Stimulated activated memory B cell treated with anti-CD40 and anti-IgM and Interleukin-4, amounts not matched to agents 10 μg/mL and 1 μg/mL and 100 μg/mL, for 72 hours (primary cell): ENCODE data around the gene ADAMTS2.
A peak's percentile ranks its signal among the peaks of the same experiment; 100 is the strongest.

Source experiments
- ATAC-seq: fragments of 150-1000 bp; cut with Tn5 transposase; 2 replicates; pipeline ENCODE4 v1.10.0; 2021
- H3K27ac Mint-ChIP-seq: one replicate; pipeline ENCODE4 v1.8.0; 2022; ENCODE audit warnings: mild to moderate bottlenecking, mixed read lengths
- H3K27me3 Mint-ChIP-seq: one replicate; pipeline ENCODE4 v1.8.0; 2022; ENCODE audit warnings: mixed read lengths
- H3K36me3 Mint-ChIP-seq: one replicate; pipeline ENCODE4 v1.8.0; 2022; ENCODE audit warnings: mixed read lengths
- H3K4me1 Mint-ChIP-seq: one replicate; pipeline ENCODE4 v1.8.0; 2022; ENCODE audit warnings: mixed read lengths
- H3K4me3 Mint-ChIP-seq: one replicate; pipeline ENCODE4 v1.8.0; 2022; ENCODE audit warnings: mild to moderate bottlenecking, moderate library complexity, mixed read lengths
- H3K9me3 Mint-ChIP-seq: one replicate; pipeline ENCODE4 v1.8.0; 2022; ENCODE audit warnings: mixed read lengths

ADAMTS2 gene

GRCh38 chr5:179127136-179128040 lies 217.9 kb downstream of the ADAMTS2 start:
- H3K9me3 Mint-ChIP-seq = no peaks in the 10 kb centered on the region

GRCh38 chr5:179126506-179126991 lies 218.7 kb downstream of the ADAMTS2 start:
- Mint-ChIP-seq H3K4me1 (no peaks in the 10 kb centered on the region), H3K36me3 (no peaks in the 10 kb centered on the region), H3K9me3 (no peaks in the 10 kb centered on the region), H3K27me3 (peaks cover 19% of the 10 kb centered on the region), H3K27ac (no peak overlapping the region), H3K4me3 (no peak overlapping the region)
- no peak for ATAC-seq

More at GRCh38 chr5:179127136-179128040, 217.9 kb downstream of the ADAMTS2 start:
- no peak for ATAC-seq
- Mint-ChIP-seq H3K4me1 (no peaks in the 10 kb centered on the region), H3K27ac (no peak overlapping the region), H3K36me3 (no peaks in the 10 kb centered on the region), H3K4me3 (no peak overlapping the region), H3K27me3 (peaks cover 19% of the 10 kb centered on the region)

- no peaks in the 10 kb centered on the region for H3K36me3 Mint-ChIP-seq
- peaks cover 19% of the 10 kb centered on the region for H3K27me3 Mint-ChIP-seq
- no peak overlapping the region for H3K4me3 Mint-ChIP-seq
- ATAC-seq = no peak
- H3K4me1 Mint-ChIP-seq = no peaks in the 10 kb centered on the region
- no peak overlapping the region for H3K27ac Mint-ChIP-seq
- no peaks in the 10 kb centered on the region for H3K9me3 Mint-ChIP-seq
Measured at GRCh38 chr5:179125789-179126505, 219.3 kb downstream of the ADAMTS2 start.

GRCh38 chr5:179124853-179125788 lies 220.1 kb downstream of the ADAMTS2 start:
- H3K36me3 Mint-ChIP-seq = no peaks in the 10 kb centered on the region

GRCh38 chr5:179124273-179124852 lies 220.9 kb downstream of the ADAMTS2 start:
- H3K27ac Mint-ChIP-seq = no peak overlapping the region
- no peak for ATAC-seq
- H3K4me1 Mint-ChIP-seq = no peaks in the 10 kb centered on the region
- no peak overlapping the region for H3K4me3 Mint-ChIP-seq
- H3K36me3 Mint-ChIP-seq = no peaks in the 10 kb centered on the region
- H3K27me3 Mint-ChIP-seq = peaks cover 19% of the 10 kb centered on the region
- no peaks in the 10 kb centered on the region for H3K9me3 Mint-ChIP-seq

More at GRCh38 chr5:179124853-179125788, 220.1 kb downstream of the ADAMTS2 start:
- Mint-ChIP-seq H3K9me3 (no peaks in the 10 kb centered on the region), H3K4me3 (no peak overlapping the region), H3K27ac (no peak overlapping the region), H3K4me1 (no peaks in the 10 kb centered on the region), H3K27me3 (peaks cover 19% of the 10 kb centered on the region)
- no peak for ATAC-seq

- no peak overlapping the region for H3K4me3 Mint-ChIP-seq
- no peak for ATAC-seq
- H3K27ac Mint-ChIP-seq = no peak overlapping the region
- H3K36me3 Mint-ChIP-seq = no peaks in the 10 kb centered on the region
- H3K4me1 Mint-ChIP-seq = no peaks in the 10 kb centered on the region
- H3K27me3 Mint-ChIP-seq = peaks cover 19% of the 10 kb centered on the region
- no peaks in the 10 kb centered on the region for H3K9me3 Mint-ChIP-seq
Measured at GRCh38 chr5:179123491-179124272, 221.6 kb downstream of the ADAMTS2 start.

GRCh38 chr5:179123109-179123426 lies 222.2 kb downstream of the ADAMTS2 start:
- no peaks in the 10 kb centered on the region for H3K9me3 Mint-ChIP-seq
- H3K36me3 Mint-ChIP-seq = no peaks in the 10 kb centered on the region
- H3K4me3 Mint-ChIP-seq = no peak overlapping the region
- no peak overlapping the region for H3K27ac Mint-ChIP-seq
- no peak for ATAC-seq
- H3K27me3 Mint-ChIP-seq = peaks cover 15% of the 10 kb centered on the region
- no peaks in the 10 kb centered on the region for H3K4me1 Mint-ChIP-seq

GRCh38 chr5:179122411-179123108 lies 222.7 kb downstream of the ADAMTS2 start:
- Mint-ChIP-seq H3K4me1 (no peaks in the 10 kb centered on the region), H3K27me3 (peaks cover 10% of the 10 kb centered on the region), H3K27ac (no peak overlapping the region), H3K36me3 (no peaks in the 10 kb centered on the region), H3K4me3 (no peak overlapping the region), H3K9me3 (no peaks in the 10 kb centered on the region)
- no peak for ATAC-seq

- Mint-ChIP-seq H3K27ac (no peak overlapping the region), H3K9me3 (no peaks in the 10 kb centered on the region), H3K27me3 (peaks cover 9% of the 10 kb centered on the region), H3K4me1 (no peaks in the 10 kb centered on the region), H3K4me3 (no peak overlapping the region), H3K36me3 (no peaks in the 10 kb centered on the region)
- ATAC-seq = no peak
Measured at GRCh38 chr5:179121667-179122111, 223.6 kb downstream of the ADAMTS2 start.

- Mint-ChIP-seq H3K27ac (no peak overlapping the region), H3K9me3 (peaks cover 3% of the 10 kb centered on the region), H3K27me3 (peaks cover 9% of the 10 kb centered on the region), H3K4me3 (no peak overlapping the region), H3K36me3 (no peaks in the 10 kb centered on the region), H3K4me1 (no peaks in the 10 kb centered on the region)
- peak; percentile 6 for ATAC-seq
Measured at GRCh38 chr5:179120951-179121666, 224.2 kb downstream of the ADAMTS2 start.

GRCh38 chr5:179120421-179120861 lies 224.8 kb downstream of the ADAMTS2 start:
- Mint-ChIP-seq H3K4me1 (no peaks in the 10 kb centered on the region), H3K27me3 (peaks cover 9% of the 10 kb centered on the region), H3K36me3 (no peaks in the 10 kb centered on the region), H3K4me3 (no peak overlapping the region), H3K27ac (no peak overlapping the region), H3K9me3 (peaks cover 5% of the 10 kb centered on the region)
- ATAC-seq = no peak

- no peak overlapping the region for H3K4me3 Mint-ChIP-seq
- peaks cover 12% of the 10 kb centered on the region for H3K9me3 Mint-ChIP-seq
Measured at GRCh38 chr5:179119415-179120170, 225.7 kb downstream of the ADAMTS2 start.

More at GRCh38 chr5:179119415-179120170, 225.7 kb downstream of the ADAMTS2 start:
- no peaks in the 10 kb centered on the region for H3K36me3 Mint-ChIP-seq
- H3K4me1 Mint-ChIP-seq = no peaks in the 10 kb centered on the region
- no peak for ATAC-seq
- peaks cover 9% of the 10 kb centered on the region for H3K27me3 Mint-ChIP-seq
- H3K27ac Mint-ChIP-seq = no peak overlapping the region
